ENCODE measurements around the gene PRIM2. TPM values are rescaled to one million over a fixed set of nuclear protein-coding genes. Genes with fewer than 3 reads are reported as not detected.

Gene PRIM2
- total and polyA plus RNA-seq, 9 of the 15 experiments (the other 6 are each of a cell fraction or from before 2014, with no cell fraction given), result 19.8 to 57.5 (median 33.4) TPM

DNA sequence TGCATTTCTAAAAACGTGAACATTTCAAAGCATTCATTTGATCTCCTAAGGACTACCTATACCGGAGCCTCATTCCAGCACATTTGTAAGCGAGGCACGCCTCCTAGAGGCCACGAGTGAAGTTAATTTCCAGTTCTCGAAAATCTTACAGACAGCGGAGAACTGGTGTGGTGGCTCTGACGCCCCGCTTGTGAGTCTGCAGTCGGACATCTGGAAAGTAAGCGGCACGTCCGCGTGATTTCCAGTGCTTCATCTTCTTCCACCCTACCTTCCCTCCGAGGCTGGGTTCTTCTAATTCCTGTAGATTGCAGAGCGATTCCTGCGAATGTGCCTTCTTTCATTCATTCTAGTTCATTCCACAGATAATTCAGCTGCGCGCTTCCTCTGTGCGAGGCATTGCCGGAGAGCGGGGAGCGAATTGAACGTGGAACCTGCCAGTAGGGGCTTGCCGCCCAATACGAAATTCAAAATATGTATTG lies 810 bp upstream of the PRIM2 start (continued):
- TF ChIP-seq, protein P1, sequence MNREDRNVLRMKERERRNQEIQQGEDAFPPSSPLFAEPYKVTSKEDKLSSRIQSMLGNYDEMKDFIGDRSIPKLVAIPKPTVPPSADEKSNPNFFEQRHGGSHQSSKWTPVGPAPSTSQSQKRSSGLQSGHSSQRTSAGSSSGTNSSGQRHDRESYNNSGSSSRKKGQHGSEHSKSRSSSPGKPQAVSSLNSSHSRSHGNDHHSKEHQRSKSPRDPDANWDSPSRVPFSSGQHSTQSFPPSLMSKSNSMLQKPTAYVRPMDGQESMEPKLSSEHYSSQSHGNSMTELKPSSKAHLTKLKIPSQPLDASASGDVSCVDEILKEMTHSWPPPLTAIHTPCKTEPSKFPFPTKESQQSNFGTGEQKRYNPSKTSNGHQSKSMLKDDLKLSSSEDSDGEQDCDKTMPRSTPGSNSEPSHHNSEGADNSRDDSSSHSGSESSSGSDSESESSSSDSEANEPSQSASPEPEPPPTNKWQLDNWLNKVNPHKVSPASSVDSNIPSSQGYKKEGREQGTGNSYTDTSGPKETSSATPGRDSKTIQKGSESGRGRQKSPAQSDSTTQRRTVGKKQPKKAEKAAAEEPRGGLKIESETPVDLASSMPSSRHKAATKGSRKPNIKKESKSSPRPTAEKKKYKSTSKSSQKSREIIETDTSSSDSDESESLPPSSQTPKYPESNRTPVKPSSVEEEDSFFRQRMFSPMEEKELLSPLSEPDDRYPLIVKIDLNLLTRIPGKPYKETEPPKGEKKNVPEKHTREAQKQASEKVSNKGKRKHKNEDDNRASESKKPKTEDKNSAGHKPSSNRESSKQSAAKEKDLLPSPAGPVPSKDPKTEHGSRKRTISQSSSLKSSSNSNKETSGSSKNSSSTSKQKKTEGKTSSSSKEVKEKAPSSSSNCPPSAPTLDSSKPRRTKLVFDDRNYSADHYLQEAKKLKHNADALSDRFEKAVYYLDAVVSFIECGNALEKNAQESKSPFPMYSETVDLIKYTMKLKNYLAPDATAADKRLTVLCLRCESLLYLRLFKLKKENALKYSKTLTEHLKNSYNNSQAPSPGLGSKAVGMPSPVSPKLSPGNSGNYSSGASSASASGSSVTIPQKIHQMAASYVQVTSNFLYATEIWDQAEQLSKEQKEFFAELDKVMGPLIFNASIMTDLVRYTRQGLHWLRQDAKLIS (CRISPR knock-in tag; IDR thresholded peaks at IDR 0.05), result no peak
- TF ChIP-seq KLF13 (tag; IDR thresholded peaks at IDR 0.05; ENCODE audit: borderline replicate concordance, low read depth) (no peak), PHTF2 (CRISPR knock-in tag; IDR thresholded peaks at IDR 0.05) (no peak), CBX8 (IDR thresholded peaks at IDR 0.05; ENCODE audit: borderline replicate concordance, extremely low read depth, low read depth, low read length, poor library complexity, severe bottlenecking) (no peak), RCOR1 (IDR thresholded peaks at IDR 0.05; ENCODE audit: borderline replicate concordance in 1 of 2, low read depth in 2 of 2, low read length in 2 of 2) (0 out of 4 replicates have a peak, but pooled peaks of 1 of the 2 experiments have one; percentile 32), PHF20 (IDR thresholded peaks at IDR 0.05; ENCODE audit: partially characterized antibody) (no peak), CBX1 (IDR thresholded peaks at IDR 0.05; ENCODE audit: low read depth) (peak; percentile 79; the same call in 1 of the 2 replicates), MYNN (IDR thresholded peaks at IDR 0.05) (no peak), MYNN (CRISPR knock-in tag; IDR thresholded peaks at IDR 0.05) (no peak), KDM4B (IDR thresholded peaks at IDR 0.05; ENCODE audit: borderline replicate concordance in 2 of 2, low read depth in 1 of 2) (no peak), NR2C1 (IDR thresholded peaks at IDR 0.05) (no peak), NR2C1 (tag; IDR thresholded peaks at IDR 0.05) (no peak), ZNF311 (CRISPR knock-in tag; IDR thresholded peaks at IDR 0.05) (no peak), ZNF764 (CRISPR knock-in tag; IDR thresholded peaks at IDR 0.05; ENCODE audit: low read depth) (no peak), L3MBTL2 (IDR thresholded peaks at IDR 0.05) (peak; percentile 83), KAT8 (IDR thresholded peaks at IDR 0.05; ENCODE audit: low read depth) (no peak), ZNF561 (CRISPR knock-in tag; conservative IDR thresholded peaks at IDR 0.05) (no peak), ZNF175 (CRISPR knock-in tag; IDR thresholded peaks at IDR 0.05; ENCODE audit: low read depth) (no peak), OTX1 (CRISPR knock-in tag; IDR thresholded peaks at IDR 0.05) (no peak), ARNT (IDR thresholded peaks at IDR 0.05) (0 out of 4 replicates have a peak, but pooled peaks of 1 of the 2 experiments have one; percentile 23)
- TF ChIP-seq, protein P2, sequence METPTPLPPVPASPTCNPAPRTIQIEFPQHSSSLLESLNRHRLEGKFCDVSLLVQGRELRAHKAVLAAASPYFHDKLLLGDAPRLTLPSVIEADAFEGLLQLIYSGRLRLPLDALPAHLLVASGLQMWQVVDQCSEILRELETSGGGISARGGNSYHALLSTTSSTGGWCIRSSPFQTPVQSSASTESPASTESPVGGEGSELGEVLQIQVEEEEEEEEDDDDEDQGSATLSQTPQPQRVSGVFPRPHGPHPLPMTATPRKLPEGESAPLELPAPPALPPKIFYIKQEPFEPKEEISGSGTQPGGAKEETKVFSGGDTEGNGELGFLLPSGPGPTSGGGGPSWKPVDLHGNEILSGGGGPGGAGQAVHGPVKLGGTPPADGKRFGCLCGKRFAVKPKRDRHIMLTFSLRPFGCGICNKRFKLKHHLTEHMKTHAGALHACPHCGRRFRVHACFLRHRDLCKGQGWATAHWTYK (CRISPR knock-in tag; IDR thresholded peaks at IDR 0.05), result no peak
- TF ChIP-seq, protein P3, sequence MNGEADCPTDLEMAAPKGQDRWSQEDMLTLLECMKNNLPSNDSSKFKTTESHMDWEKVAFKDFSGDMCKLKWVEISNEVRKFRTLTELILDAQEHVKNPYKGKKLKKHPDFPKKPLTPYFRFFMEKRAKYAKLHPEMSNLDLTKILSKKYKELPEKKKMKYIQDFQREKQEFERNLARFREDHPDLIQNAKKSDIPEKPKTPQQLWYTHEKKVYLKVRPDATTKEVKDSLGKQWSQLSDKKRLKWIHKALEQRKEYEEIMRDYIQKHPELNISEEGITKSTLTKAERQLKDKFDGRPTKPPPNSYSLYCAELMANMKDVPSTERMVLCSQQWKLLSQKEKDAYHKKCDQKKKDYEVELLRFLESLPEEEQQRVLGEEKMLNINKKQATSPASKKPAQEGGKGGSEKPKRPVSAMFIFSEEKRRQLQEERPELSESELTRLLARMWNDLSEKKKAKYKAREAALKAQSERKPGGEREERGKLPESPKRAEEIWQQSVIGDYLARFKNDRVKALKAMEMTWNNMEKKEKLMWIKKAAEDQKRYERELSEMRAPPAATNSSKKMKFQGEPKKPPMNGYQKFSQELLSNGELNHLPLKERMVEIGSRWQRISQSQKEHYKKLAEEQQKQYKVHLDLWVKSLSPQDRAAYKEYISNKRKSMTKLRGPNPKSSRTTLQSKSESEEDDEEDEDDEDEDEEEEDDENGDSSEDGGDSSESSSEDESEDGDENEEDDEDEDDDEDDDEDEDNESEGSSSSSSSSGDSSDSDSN (IDR thresholded peaks at IDR 0.05; ENCODE audit: borderline replicate concordance in 1 of 2, low read depth in 2 of 2, low read length in 2 of 2), result 0 out of 4 replicates have a peak, but pooled peaks of 1 of the 2 experiments have one; percentile 58
